GM19468 (cell line): ENCODE measurements around the gene CCDC87.
"Not testable (repeated sequence)": the region's sequence is repeated elsewhere in the genome, so short reads cannot be mapped to it uniquely, and the experiment has no call there.

Source experiments
- ATAC-seq: cut with Tn5 transposase; IDR thresholded peaks from one replicate; pipeline ENCODE4 v1.9.1; 2021; ENCODE audit warnings: mild to moderate bottlenecking, moderate library complexity, moderate number of reproducible peaks; ENCODE audit not compliant: unreplicated experiment; ENCODE audit errors: extremely low read depth

Gene CCDC87

GRCh38 chr11:66617155-66617834, 24.4 kb upstream of the CCDC87 start:
- no peak for ATAC-seq

- ATAC-seq = peak; percentile 82
Observed at GRCh38 chr11:66616379-66617154, 23.7 kb upstream of the CCDC87 start, which contains the start of gene RBM14. TSS of gene RBM14 (plus strand) at chr11:66616630. CDS start at chr11:66616721, 91 bp downstream.

GRCh38 chr11:66614073-66614472, 21.2 kb upstream of the CCDC87 start:
- no peak for ATAC-seq

- no peak for ATAC-seq
Observed at GRCh38 chr11:66612458-66612857, 19.6 kb upstream of the CCDC87 start.

- no peak for ATAC-seq
Observed at GRCh38 chr11:66609721-66610617, 17.1 kb upstream of the CCDC87 start.

- no peak for ATAC-seq
Observed at GRCh38 chr11:66607126-66607834, 14.4 kb upstream of the CCDC87 start.

- not testable (repeated sequence) for ATAC-seq
Observed at GRCh38 chr11:66606608-66607007, 13.7 kb upstream of the CCDC87 start.

- no peak for ATAC-seq
Observed at GRCh38 chr11:66604155-66604554, 11.3 kb upstream of the CCDC87 start.

- ATAC-seq = no peak
Observed at GRCh38 chr11:66603072-66603471, 10.2 kb upstream of the CCDC87 start.

GRCh38 chr11:66600631-66601233, 7.9 kb upstream of the CCDC87 start:
- no peak for ATAC-seq

- ATAC-seq = no peak
Observed at GRCh38 chr11:66600219-66600618, 7.4 kb upstream of the CCDC87 start.

- no peak for ATAC-seq
Observed at GRCh38 chr11:66598993-66599392, 6.1 kb upstream of the CCDC87 start.

GRCh38 chr11:66595245-66595904, 2.5 kb upstream of the CCDC87 start:
- ATAC-seq = no peak

GRCh38 chr11:66593650-66594049, 787 bp upstream of the CCDC87 start:
- no peak for ATAC-seq

GRCh38 chr11:66593303-66593635, 406 bp upstream of the CCDC87 start:
- no peak for ATAC-seq

- ATAC-seq = no peak
Observed at GRCh38 chr11:66591175-66591574, 1.7 kb downstream of the CCDC87 start.

GRCh38 chr11:66589996-66590675, 2.7 kb downstream of the CCDC87 start:
- no peak for ATAC-seq

- not testable (repeated sequence) for ATAC-seq
Observed at GRCh38 chr11:66589315-66589714, 3.5 kb downstream of the CCDC87 start.

GRCh38 chr11:66586136-66586535, 6.7 kb downstream of the CCDC87 start:
- no peak for ATAC-seq
